ENCODE data around the gene PTPRT.

PTPRT gene

DNA sequence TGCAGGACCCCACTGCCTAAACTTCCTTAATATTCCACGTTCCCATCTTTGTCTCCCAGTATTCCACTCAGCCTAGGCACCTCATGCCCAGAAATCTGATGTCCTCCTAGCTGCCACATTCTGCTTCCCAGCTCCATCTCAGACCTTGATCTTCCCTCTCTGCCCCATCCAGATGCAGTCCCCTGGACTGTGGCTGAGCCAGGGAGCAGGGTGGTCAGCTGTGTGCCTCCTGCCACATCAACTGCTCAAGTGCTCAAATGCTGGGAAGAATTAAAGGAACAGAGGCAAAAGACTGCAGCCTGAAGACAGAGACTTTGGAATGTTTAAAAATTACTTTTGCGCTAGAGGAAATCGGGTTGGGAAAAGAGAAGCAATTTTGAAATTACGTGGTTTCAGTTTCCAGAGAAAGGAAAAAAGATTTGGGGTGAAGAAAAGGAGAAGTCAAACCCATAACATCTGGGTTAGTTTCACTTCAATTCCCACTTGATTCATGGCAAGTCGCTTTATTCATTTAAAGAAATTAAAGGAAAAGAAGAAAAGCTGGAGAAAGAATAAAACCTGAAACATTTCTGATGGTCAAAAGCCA is 704.8 kb downstream of the PTPRT start:
- DNase-seq (ENCODE audit: low read depth in 1 of 2, low spot score in 1 of 2): no peak

GRCh38 chr20:42484335-42484734 is 705.4 kb downstream of the PTPRT start:
- DNase-seq (ENCODE audit: low read depth in 1 of 2, low spot score in 1 of 2): no peak

DNA sequence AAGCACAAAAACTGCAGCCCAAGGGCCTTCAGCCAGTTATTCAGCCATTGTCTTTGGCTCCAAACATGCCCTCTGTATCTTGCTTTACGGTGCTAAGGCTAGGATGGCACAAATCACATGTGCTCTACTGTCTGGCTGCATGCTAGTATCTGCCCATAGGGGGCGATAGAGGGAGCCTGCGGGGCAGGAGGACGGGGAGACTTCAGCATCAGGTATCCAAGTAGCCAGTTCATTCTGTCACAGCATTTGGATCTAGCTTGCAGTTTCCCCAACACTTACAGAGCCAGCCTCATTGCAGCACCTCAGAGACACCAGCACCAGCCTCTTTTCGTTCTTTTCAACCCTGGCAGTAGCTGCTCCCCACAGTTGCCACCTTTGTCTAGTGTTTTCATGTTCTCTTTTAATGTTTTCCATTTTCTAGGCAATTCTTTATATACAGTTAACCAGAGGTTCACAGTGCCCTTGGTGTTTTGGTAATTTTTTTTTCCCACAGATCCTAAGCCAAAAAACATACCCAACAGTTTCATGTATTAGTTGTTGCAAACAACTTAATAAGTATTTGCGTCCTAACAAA is 705.9 kb downstream of the PTPRT start:
- DNase-seq (ENCODE audit: low read depth in 1 of 2, low spot score in 1 of 2): no peak

DNA sequence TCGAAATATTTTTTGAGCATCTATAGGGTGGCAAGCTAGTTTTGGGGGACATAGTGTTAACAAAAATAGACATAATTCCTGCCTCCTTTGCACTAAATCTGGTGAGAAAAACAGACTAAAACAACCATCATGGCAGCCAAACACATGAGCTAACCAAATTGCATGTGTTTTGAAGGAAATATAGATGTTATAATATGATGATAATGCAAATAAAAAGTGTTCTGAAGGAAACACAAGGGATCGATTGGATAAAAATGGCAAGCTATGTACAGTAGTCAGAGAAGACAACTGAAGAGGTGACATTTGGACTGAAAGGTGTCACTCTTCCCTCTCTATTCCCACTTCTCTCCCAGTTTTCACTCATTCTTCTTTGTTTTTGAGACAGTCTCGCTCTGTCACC is 706.9 kb downstream of the PTPRT start:
- DNase-seq (ENCODE audit: low read depth in 1 of 2, low spot score in 1 of 2): no peak

DNA sequence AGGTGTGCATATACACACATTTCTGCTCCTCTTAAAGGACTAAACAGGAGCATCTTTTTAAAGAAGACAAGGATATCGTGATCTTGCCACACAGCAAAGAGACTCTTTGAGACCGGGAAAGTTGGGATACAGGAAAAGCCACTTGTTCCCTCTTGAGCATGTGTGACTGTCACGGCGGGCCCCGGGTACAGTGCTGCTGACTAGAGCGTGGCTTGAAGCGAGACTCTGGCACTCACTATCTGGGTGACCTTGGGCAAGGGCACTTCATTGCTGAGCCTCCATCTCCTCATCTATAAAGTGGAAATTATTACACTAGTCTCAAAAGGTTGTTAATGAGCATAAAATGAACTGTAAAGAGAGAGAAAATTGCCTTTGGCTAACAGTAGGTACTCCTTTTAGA is 713.9 kb downstream of the PTPRT start:
- no peak for DNase-seq (ENCODE audit: low read depth in 1 of 2, low spot score in 1 of 2)

GRCh38 chr20:42474646-42475045 is 715.1 kb downstream of the PTPRT start:
- no peak for DNase-seq (ENCODE audit: low read depth in 1 of 2, low spot score in 1 of 2)

GRCh38 chr20:42472198-42472597 is 717.5 kb downstream of the PTPRT start:
- DNase-seq (ENCODE audit: low read depth in 1 of 2, low spot score in 1 of 2): no peak

DNA sequence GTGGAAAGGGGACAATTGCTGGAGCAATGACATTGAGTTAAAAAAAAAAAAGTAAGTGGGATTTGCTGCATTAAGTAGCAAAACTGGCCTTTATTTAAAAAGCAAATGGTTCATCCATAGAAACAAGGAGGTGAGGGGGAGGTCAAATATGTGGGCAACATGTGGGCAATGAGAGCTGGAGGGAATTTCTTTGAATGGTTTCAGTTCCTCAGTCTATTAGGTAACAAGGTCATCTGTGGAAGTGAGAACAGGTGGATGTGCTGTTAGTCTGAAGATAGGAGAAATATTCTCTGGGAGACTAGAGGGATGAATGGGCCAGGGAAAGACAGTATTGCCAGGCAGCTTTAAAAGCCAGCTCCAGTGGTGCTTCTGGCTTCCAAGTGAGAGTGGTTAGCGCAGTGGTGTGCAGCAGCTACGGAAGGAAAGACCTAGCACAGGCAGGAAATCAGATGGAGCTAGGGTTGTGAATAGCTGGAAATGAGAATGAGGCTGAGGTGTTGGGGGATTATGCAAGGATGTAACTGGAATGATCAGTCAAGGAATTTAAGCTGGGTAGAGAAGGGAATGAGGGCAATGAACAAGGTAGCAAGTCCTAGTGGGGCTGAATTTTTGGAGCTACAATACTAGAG is 727.6 kb downstream of the PTPRT start:
- DNase-seq (ENCODE audit: low read depth in 1 of 2, low spot score in 1 of 2): no peak

- no peak for DNase-seq (ENCODE audit: low read depth in 1 of 2, low spot score in 1 of 2)
These were observed 728.4 kb downstream of the PTPRT start for GRCh38 chr20:42461291-42461690.

DNA sequence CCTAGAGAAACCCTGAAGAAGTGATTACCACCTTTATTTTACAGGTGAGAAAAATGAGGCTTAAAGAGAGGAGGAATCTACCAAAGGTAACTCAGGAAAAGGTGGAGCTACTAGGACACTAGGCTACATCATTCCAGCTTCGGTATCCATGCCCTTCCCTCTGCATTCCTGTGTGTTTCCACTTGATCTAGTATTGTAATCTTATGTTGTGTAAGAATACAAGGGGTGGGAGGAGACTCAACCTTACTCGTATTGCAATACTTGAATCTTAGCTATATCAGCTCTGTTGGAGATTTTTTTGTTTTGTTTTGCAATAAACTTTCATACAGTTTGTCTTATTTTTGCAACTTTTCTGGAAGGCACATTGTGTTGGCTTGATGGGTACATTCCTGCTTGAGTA is 742.4 kb downstream of the PTPRT start:
- no peak for DNase-seq (ENCODE audit: low read depth in 1 of 2, low spot score in 1 of 2)

- no peak for DNase-seq (ENCODE audit: low read depth in 1 of 2, low spot score in 1 of 2)
These were observed 744.9 kb downstream of the PTPRT start for GRCh38 chr20:42444799-42445198.

GRCh38 chr20:42443200-42443599 is 746.5 kb downstream of the PTPRT start:
- no peak for DNase-seq (ENCODE audit: low read depth in 1 of 2, low spot score in 1 of 2)

DNA sequence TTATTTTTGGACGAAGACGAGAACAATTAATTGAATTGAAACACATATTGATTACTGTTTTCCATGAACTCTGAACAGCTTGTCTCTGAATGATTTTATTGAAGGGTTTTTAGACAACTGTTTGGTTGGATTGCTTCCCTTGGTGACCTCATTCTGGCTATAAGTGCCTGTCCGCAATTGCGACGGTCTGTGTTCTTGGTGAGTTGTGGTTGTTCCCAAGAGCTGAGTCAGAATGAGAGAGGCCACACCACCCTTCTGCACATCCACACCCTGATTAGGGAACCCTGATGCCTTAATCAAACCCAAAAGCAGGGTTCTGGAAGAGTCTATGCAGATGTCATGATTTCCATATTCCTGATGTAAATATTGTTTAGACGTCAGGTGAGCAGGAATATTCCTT is 747.0 kb downstream of the PTPRT start:
- DNase-seq (ENCODE audit: low read depth in 1 of 2, low spot score in 1 of 2): no peak

- DNase-seq (ENCODE audit: low read depth in 1 of 2, low spot score in 1 of 2): no peak
These were observed 747.8 kb downstream of the PTPRT start for GRCh38 chr20:42441864-42442331.

GRCh38 chr20:42441196-42441863 is 748.4 kb downstream of the PTPRT start:
- no peak for DNase-seq (ENCODE audit: low read depth in 1 of 2, low spot score in 1 of 2)

GRCh38 chr20:42435230-42435629 is 754.5 kb downstream of the PTPRT start:
- no peak for DNase-seq (ENCODE audit: low read depth in 1 of 2, low spot score in 1 of 2)

DNA sequence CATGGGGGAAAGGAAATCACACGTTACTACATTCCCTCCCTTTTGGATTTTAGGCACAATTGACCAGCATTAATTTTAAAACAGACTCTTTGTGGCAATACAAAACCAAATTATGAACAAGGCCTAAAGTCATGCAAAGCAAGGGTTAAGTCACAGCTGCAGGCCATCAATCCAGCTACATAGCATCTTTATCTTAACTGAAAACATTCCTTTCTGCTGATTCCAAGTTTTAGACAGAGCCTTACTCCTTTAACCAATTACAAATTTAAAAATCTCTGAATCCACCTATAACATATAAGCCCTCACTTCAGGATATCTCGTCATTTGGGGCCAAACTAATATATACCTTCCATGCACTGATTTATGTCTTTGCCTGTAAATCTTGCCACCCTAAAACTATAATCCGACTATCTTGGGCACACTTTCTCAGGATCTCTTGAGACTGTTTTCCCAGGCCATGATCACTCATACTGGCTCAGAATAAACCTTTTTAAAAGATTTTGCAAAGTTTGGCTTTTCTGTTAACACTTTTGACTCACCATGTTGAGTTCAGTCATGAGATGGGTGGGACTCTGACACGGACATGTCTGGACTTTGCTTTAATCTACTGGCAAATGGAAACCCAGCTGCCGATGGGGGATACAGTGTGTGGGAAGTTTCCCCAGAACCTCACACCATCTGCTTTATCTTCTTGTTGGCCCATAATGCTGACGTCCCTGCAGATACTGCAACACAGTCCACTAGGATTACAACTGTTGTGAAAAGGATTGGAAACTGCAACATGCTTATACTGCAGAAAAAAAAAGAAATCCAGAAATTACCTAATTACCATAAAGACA is 757.0 kb downstream of the PTPRT start:
- no peak for DNase-seq (ENCODE audit: low read depth in 1 of 2, low spot score in 1 of 2)

DNA sequence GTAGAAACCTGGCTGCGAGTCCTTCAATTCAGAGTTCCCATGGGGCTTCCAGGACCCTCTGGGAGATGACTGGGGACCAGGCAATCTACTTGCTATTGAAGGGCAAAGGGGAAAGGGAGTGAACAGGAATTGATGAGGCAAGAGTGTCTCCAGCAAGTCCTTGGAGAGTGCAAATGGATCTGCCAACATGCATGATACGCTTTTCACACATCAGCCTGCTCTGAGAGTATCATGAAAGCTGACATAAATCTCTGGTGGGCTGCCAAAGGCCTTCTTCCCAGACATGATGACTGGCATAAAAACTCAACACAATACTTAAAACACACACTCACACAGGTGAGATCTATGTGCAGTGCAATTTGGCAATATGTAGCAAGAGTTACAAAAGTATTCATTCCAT is 759.1 kb downstream of the PTPRT start:
- DNase-seq (ENCODE audit: low read depth in 1 of 2, low spot score in 1 of 2): no peak

GRCh38 chr20:42429761-42430458 is 759.8 kb downstream of the PTPRT start:
- no peak for DNase-seq (ENCODE audit: low read depth in 1 of 2, low spot score in 1 of 2)

- DNase-seq (ENCODE audit: low read depth in 1 of 2, low spot score in 1 of 2): no peak
These were observed 769.7 kb downstream of the PTPRT start for GRCh38 chr20:42419814-42420532.
